DOHH2 (cell line): ENCODE results near the gene SMIM27.

Experiments used
- EZH2phosphoT487 ChIP-seq: fragments of 200-600 bp; sonication (generic); IDR thresholded peaks from 2 replicates; pipeline ENCODE4 v1.6.1; 2017; ENCODE audit warnings: borderline replicate concordance, mild to moderate bottlenecking, antibody characterized with exemption, low read length, moderate library complexity, mixed read lengths
- TF ChIP-seq, protein P1 (sequence below): fragments of 200-600 bp; sonication (generic); IDR thresholded peaks from one replicate; pipeline ENCODE4 v1.5.1; 2014; ENCODE audit warnings: antibody characterized with exemption, mild to moderate bottlenecking, low read depth, low read length; ENCODE audit not compliant: poor library complexity, severe bottlenecking

DNA sequence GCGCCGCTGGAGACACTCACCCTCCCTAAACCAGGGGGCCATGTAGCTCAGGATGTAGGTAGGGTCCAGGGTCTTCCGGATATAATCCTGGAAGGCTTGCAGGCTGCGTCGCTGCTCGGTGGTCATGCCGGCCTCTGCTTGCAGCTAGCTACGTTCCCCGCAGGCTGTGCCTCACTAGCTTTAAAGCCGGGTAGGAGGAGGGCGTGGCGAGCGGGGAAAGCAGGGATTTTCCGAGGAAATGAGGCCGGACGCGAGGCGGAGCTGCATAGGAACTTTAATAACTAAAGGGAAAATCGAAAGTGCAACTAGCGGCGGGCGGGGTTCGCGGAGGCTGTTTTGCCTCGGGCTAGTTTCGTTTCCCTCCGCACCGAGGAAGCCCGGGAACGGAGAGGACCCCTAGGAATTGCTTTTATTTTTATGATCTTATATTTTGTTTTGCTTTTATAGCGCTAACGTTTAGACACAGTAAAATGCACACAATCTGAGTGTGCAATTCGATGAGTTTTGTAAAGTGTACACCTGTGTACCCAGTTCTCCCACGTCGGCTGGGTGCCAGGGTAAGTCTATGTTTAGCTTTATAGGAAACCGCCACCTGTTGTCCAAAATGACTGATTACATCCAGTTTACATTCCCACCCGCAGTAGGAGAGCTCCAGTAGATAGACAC lies 26.0 kb upstream of the SMIM27 start, which contains the start of gene RIGI:
- TF ChIP-seq, protein P1, sequence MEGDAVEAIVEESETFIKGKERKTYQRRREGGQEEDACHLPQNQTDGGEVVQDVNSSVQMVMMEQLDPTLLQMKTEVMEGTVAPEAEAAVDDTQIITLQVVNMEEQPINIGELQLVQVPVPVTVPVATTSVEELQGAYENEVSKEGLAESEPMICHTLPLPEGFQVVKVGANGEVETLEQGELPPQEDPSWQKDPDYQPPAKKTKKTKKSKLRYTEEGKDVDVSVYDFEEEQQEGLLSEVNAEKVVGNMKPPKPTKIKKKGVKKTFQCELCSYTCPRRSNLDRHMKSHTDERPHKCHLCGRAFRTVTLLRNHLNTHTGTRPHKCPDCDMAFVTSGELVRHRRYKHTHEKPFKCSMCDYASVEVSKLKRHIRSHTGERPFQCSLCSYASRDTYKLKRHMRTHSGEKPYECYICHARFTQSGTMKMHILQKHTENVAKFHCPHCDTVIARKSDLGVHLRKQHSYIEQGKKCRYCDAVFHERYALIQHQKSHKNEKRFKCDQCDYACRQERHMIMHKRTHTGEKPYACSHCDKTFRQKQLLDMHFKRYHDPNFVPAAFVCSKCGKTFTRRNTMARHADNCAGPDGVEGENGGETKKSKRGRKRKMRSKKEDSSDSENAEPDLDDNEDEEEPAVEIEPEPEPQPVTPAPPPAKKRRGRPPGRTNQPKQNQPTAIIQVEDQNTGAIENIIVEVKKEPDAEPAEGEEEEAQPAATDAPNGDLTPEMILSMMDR = peak; percentile 45
- no peak for TF ChIP-seq EZH2phosphoT487
